ENCODE measurements around the gene SPRR2F.
"Not testable (repeated sequence)": the region's sequence is repeated elsewhere in the genome, so short reads cannot be mapped to it uniquely, and the experiment has no call there.

The SPRR2F gene, protein sequence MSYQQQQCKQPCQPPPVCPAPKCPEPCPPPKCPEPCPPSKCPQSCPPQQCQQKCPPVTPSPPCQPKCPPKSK

DNA sequence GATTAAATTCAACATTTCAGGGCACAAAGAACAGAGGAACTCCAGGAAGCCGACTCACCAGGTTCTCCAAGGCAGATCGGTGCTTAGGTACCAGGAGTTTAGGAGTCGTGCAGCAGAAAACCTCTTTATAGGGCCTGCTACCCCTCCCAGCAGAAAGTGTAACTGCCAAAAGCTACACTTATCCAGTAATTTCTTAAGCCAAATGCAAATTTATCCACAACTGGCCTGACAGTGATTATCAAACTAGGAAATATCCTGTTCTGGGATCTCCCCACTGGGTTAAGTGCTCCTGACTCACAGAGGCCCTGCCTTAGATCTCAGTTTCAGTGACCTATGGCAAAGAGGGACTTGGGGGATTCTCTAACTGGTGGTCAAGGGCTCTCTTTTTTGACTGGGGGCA, at the start of gene SPRR2F:
TSS of gene SPRR2F (minus strand) at position 101 of the 400 bp plus-strand sequence. CDS start 783 bp downstream, outside the sequence.
- no peak for DNase-seq (ENCODE audit: low read depth, low spot score)

DNA sequence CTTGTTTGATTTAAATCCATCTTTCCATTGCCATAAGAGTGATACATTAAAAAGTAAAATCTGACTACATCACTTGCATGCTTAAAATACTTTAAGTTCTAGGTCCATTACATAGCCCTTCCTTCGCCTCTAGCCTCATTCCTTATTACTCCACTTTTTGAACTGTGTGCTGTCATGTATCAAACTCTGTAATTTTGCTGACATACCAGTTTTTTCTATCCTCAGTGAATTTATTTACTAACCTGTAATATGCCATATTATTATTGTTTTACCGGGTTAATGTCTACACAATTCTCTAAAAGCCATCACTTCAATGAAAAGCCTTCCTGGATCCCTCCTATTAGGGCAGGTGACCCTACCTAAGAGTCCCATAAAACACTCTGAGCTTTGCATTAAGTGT, 42.2 kb upstream of the SPRR2F start:
- no peak for DNase-seq (ENCODE audit: low read depth, low spot score)

DNA sequence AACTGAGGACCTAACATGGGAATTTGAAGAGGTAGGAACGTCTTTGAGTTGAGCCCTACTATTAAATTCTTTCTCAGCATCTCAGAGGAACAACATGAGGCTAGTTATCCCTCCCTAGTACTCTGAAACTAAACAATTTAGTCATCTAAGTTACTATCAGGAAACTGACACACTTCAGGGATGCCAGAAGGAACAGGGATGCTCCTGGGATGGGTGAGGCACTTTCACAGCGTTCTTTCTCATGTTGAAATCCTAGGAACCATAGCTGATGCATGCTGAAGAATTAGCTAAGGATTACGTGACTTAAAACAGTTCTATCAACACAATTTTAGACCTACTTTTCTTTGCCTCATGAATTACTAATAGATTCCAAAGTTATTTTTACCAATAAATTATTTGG, 39.2 kb upstream of the SPRR2F start:
- no peak for DNase-seq (ENCODE audit: low read depth, low spot score)

DNA sequence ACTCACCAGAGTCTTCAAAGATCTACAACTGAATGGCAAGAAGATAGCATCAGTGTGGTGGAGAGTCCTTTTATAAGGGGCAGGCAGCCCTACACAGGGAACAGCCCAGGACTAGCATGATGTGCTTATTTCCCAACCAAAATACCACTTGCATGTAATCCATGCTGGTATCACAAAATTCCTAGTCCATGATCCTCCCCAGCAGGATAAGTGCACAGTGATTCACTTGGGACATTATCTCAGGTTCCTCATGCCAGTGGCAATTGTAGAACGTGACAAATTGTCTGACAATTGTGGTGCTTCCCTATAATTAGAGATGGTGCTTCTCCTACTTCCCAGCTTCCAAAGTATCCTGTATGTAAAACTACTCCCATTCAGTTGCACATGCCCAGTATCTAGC, 37.5 kb upstream of the SPRR2F start, which contains the start of gene SPRR2G:
TSS of gene SPRR2G (minus strand) at position 45 of the 400 bp plus-strand sequence. CDS start 780 bp downstream, outside the sequence.
- no peak for DNase-seq (ENCODE audit: low read depth, low spot score)

DNA sequence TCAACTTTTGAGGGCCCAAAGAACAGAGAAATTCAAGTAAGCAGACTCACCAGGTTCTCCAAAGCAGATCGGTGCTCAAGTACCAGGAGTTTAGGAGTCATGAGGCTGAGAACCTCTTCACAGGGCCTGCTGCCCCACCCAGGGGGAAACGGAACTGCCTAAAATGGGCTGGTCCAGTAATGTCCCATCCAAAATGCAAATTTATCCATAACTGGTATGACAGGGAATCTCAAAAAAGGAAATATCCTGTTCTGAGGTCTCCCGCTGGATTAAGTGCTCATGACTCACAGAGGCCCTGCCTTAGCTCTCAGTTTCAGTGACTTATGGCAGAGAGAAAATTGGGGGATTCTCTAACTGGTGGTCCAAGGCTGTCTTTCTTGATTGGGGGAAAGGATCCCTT, 28.1 kb upstream of the SPRR2F start:
- DNase-seq (ENCODE audit: low read depth, low spot score), result no peak

DNA sequence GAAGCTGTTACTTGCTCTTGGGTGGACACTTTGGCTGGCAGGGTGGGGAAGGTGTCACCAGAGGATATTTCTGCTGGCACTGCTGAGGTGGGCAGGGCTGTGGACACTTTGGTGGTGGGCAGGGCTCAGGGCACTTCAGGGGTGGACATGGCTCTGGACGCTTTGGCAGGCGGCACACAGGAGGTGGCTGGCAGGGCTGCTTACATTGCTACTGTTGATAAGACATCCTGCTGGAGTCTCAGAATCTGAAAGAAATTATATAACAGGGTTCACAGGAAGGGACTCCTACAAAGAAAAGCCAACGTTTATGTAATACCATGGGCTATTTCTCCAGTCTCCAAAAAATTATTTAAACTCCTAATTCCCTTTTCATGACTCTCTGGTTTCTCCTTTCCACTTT, 27.2 kb upstream of the SPRR2F start:
- no peak for DNase-seq (ENCODE audit: low read depth, low spot score)

DNA sequence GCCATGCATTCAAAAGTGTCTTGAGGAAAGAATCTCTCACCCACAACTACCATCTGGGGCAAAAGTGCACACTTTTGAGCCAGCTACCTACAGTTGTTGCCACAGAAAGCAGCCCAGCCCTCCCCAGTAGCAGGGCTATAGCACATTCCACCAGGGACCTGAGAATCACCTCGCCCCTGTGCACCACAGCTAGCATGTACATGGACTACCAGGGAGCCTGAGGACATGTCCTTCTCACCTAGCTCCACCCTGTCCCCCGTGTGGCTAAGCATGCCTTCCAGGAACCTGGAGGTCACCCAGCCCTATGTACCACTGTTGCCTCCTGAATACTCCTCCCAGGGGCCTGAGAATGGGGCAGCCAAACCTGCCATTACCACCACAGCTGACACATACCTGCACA, 20.4 kb upstream of the SPRR2F start:
- no peak for DNase-seq (ENCODE audit: low read depth, low spot score)

DNA sequence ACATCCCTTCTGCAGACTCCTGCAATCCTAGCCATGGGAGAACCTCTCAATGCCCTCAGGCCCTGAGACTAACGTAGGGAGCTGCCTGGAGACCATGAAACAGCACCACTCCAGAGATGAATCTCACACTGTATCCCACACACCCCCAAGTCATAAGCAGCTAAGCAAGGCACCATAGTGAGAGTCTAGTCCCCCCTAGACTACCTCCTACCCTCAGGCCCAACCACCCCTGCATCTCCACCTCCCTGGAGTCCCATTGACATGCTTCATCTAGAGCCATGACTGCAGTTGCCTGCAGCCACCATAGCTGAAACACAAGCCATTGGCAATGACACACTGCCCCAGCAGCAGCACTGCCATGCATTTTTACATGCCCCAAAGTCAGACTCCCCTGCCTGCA, 20.0 kb upstream of the SPRR2F start:
- DNase-seq (ENCODE audit: low read depth, low spot score), result no peak

DNA sequence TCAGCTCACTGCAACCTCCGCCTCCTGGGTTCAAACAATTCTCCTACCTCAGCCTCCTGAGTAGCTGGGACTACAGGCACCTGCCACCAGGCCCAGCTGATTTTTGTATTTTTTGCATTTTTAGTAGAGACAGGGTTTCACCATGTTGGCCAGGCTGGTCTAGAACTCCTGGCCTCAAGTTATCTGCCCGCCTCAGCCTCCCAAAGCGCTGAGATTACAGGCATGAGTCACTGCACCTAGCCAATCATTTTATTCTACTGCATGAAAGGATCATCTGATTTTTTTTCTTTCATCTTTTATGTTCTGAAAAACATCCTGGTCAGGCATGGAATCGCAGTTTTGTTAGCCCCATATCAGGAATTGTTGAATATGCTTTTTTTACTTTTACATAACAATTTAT, 15.4 kb upstream of the SPRR2F start:
- DNase-seq (ENCODE audit: low read depth, low spot score), result not testable (repeated sequence)

DNA sequence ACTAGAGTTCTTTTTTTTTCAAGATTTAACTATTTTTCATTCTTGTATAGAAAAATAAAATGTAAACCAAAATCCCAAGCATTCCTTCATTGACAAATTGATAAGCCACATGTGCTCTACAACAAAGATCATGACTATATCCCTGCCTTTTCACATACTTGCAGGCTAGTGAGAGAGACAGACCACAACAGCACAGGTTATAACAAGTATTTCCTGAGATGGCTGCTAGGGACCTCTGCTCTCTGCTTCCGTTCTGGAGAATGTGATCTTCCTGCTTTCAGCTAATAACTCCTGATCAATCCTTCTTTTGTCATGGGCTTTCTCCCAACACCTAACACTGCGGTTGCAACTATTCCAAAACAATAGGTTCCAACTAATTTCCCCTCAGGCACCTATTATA, 14.0 kb upstream of the SPRR2F start:
- DNase-seq (ENCODE audit: low read depth, low spot score), result no peak

DNA sequence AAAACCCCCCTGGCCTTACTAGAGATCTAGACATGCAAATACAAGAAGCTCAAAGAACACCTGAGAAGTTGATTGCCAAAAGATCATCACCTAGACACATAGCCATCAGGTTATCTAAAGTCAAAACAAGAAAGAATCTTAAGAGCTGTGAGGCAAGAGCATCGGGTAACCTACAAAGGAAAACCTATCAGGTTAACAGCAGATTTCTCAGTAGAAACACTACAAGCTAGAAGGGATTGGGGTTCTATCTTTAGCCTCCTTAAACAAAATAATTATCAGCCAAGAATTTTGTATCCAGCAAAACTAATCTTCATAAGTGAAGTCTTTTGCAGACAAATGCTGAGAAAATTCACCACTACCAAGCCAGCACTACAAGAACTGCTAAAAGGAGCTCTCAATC, 12.2 kb upstream of the SPRR2F start:
- no peak for DNase-seq (ENCODE audit: low read depth, low spot score)

DNA sequence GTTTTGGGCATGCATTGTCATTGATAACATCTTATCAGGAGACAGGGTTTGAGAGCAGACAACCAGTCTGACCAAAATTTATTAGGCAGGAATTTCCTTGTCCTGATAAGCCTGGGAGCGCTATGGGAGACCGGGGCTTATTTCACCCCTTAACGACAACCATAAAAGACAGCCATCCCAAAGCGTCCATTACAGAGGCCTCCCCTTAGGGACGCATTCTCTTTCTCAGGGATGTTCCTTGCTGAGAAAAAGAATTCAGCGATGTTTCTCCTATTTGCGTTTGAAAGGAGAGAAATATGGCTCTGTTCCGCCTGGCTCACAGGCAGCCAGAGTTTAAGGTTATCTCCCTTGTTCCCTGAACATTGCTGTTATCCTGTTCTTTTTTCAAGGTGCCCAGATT, 10.5 kb upstream of the SPRR2F start:
- DNase-seq (ENCODE audit: low read depth, low spot score), result not testable (repeated sequence)

DNA sequence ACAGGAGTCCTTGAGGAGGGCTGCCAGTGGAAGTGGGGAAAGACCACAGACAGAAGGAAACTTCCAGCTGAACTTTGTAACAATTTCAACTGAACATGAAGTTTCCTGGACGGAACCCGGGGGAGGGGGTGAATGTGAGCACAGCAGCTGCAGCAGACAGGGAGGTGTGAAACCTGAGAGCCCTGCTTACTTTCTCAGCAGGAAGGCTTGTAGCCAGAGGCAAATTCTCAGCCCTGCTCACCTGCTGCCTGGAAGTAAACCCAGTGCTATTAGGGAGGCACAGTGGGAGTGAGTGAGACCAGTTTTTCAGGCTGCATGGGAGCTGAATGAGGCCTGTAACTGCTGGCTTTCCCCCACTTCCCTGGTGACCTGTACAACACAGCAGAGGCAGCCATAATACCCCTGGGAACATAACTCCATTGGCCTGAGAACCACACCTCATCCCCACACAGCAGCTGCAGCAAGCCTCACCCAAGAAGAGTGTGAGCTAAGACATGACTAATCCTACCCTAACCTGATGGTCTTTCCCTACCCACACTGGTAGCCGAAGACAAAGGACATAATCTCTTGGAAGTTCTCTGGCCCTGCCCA, 9.6 kb upstream of the SPRR2F start:
- no peak for DNase-seq (ENCODE audit: low read depth, low spot score)

DNA sequence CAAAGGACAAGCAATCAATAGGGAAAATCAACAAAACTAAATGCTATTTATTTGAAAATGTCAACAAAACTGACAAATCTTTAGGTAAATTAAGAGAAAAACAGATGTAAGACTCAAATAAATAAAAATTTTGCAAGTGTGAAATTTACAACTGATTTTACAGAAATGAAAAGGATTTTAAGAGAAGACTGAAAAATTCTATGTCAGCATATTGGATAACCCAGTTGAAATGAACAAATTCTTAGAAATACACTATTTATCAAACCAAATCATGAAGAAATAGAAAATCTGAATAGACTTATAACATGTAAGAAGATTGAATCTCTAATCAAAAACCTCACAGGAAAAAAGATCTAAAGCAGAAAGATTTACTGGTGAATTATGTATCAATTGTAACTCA, 7.6 kb upstream of the SPRR2F start:
- no peak for DNase-seq (ENCODE audit: low read depth, low spot score)

DNA sequence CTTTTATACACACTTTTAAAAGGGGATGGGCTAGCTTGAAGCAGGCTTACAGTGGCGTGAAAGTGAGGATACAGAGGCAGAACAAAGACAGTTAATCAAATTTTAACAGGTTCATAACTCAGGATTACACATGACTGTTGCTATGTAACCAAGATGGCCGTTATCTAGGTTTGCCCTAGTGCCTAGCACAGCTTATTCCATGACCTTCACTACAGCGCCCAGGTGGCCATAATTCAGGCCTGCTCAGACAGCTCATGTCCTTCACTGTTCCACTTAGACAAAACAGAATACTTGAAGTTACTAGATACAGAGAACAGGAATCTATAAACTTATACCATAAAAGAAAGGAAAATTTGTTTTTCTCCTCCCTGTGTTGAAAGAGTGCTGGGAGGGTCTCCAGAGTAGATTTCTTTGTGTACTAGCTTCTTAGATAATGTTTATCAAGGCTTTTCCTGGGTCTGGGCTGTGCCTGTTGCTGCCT, 6.2 kb upstream of the SPRR2F start:
- DNase-seq (ENCODE audit: low read depth, low spot score), result no peak

DNA sequence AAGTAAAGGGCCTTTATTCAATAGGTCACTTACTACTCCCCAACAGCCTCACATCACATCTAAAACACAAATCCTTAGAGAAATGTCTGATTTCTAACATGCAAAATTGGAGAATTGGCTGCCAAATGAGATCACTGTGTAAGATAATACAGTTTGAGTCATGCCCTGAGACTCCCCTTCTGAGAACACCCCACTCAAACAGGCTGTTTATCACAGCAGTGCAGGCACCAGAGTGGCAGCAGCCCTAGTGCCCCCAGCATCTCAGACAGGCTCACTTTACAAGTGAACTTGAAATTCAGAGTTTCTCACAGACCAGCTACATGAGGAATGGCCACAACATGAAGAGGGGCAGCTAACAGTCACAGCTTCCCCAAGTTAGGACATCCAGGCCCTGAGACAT, 1.9 kb upstream of the SPRR2F start:
- not testable (repeated sequence) for DNase-seq (ENCODE audit: low read depth, low spot score)

DNA sequence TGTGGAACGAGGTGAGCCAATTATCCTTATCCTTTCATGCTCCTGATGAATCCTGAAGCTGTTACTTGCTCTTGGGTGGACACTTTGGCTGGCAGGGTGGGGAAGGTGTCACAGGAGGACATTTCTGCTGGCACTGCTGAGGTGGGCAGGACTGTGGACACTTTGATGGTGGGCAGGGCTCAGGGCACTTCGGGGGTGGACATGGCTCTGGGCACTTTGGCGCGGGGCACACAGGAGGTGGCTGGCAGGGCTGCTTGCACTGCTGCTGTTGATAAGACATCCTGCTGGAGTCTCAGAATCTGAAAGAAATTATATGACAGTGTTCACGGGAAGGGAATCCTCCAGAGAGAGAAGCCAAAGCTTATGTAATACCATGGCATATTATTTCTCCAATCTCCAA, 862 bp downstream of the SPRR2F start:
- DNase-seq (ENCODE audit: low read depth, low spot score), result not testable (repeated sequence)

DNA sequence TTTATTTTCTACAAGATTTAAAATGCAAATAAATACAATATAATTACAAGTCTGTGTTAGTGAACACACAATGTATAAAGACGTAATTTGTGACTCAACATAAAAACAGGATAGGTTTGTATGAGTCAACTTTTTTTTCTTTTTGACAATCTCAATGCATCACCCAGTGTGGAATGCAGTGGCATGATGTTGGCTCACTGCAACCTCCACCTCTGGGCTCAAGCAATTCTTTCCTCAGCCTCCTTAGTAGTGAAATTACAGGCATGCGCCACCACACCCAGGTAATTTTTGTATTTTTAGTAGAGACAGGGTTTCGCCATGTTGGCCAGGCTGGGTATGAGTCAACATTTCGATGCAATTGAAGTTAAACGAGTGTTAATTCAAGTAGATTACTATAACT, 13.1 kb downstream of the SPRR2F start:
- DNase-seq (ENCODE audit: low read depth, low spot score), result no peak

DNA sequence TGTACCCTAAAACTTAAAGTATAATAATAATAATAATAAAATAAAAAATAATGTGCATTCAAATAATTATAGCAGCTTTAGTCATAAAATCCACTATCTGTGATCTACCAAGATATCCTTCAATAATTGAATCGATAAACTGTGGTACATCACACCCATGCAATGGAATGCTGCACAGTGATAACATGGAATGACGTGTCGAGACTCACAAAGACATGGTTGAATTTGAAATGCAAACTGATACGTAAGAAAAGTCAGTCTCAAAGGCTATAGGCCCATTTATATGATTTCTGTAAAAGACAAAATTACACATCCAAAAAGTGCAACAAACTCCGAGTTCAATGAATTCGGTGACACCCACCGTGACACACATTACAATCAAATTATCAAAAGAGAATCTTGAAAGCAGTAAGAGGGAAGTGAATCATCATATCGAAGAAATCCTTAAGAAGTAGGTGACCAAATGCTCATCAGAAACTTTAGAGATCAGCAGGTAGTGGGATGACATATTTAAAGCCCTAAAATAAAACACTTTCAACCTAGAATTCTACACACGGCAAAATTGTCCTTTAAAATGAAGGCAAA, 13.8 kb downstream of the SPRR2F start:
- DNase-seq (ENCODE audit: low read depth, low spot score), result no peak

DNA sequence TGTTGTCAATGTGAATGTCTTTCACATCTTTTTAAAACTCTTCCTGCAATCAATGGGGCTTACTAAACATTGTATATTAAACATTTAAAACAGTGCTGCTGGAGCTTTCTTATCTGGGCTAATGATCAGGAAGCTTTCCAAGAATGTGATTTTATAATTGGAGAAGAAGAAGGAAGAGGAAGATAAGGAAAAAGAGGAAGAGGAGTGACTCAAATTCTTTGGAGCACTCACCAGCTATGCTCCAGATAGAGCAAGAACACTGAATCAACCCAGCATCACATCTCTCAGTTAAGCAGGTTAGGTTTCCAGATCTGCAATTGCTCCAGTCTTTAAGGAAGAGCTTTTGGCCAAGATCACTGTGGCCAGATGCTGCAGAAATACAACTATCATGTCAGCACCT, 17.6 kb downstream of the SPRR2F start:
- DNase-seq (ENCODE audit: low read depth, low spot score), result no peak

DNA sequence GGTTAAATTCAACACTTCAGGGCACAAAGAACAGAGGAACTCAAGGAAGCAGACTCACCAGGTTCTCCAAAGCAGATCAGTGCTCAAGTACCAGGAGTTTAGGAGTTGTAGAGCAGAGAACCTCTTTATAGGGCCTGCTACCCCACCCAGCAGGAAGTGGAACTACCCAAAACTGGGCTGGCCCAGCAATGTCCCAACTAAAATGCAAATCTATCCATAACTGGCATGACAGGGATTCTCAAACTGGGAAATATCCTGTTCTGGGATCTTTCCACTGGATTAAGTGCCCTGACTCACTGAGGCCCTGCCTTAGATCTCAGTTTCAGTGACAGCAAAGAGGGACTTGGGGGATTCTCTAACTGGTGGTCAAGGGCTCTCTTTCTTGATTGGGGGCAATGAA, 18.9 kb downstream of the SPRR2F start, which contains the start of gene SPRR2E:
TSS of gene SPRR2E (minus strand) at position 101 of the 400 bp plus-strand sequence. CDS start 775 bp downstream, outside the sequence.
- no peak for DNase-seq (ENCODE audit: low read depth, low spot score)

DNA sequence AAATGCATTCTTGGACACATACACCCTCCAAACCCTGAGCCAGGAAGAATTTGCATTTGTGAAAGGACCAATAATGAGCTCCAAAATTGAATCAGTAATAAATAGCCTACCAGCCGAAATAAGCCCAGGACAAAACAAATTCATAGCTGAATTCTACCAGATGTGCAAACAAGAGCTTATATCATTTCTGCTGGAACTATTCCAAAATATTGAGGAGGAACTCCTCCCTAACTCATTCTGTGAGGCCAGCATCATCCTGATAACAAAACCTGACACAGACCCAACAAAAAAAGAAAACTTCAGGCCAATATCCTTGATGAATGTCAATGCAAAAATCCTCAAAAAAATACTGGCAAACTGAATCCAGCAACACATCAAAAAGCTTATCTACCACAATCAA, 25.7 kb downstream of the SPRR2F start:
- no peak for DNase-seq (ENCODE audit: low read depth, low spot score)

DNA sequence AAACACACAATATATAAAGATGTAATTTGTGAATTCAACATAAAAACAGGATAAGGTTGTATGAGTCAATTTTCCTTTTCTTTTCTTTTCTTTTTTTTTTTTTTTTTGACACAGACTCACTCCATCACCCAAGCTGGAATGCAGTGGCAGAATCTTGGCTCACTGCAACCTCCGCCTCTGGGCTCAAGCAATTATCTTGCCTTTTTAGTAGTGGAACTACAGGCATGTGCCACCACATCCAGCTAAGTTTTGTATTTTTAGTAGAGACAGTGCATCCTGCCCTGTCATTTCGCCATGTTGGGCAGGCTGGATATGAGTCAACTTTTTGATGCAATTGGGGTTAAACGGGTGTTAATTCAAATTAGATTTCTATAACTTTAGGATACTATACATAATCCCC, 31.6 kb downstream of the SPRR2F start:
- DNase-seq (ENCODE audit: low read depth, low spot score), result no peak

Measured in smooth muscle cell of the brain vasculature (primary cell).